Measurements from ENCODE around the gene PLPP7.
A peak's percentile ranks its signal among the peaks of the same experiment; 100 is the strongest.
"Not testable (repeated sequence)": the region's sequence is repeated elsewhere in the genome, so short reads cannot be mapped to it uniquely, and the experiment has no call there.

PLPP7 gene

GRCh38 chr9:131289301-131290035, at the start of gene PLPP7:
Gene PLPP7, plus strand, starts transcription at chr9:131289723. Its CDS starts 275 bp downstream, at chr9:131289998.
- no peak for TF ChIP-seq CTCF (IDR thresholded peaks at IDR 0.05)
- peak within 1 kb of the TSS; percentile 78 to 86 for H3K27ac ChIP-seq
- DNase-seq (ENCODE audit: low spot score) = peak; percentile 91
- peak within 1 kb of the TSS; percentile 74 for H3K4me3 ChIP-seq

GRCh38 chr9:131240047-131240921, 49.2 kb upstream of the PLPP7 start:
- no peak overlapping the region for H3K27ac ChIP-seq
- DNase-seq (ENCODE audit: low spot score) = no peak
- TF ChIP-seq CTCF (IDR thresholded peaks at IDR 0.05) = no peak
- H3K4me3 ChIP-seq = no peak overlapping the region

- not testable (repeated sequence) for H3K27ac ChIP-seq; H3K4me3 ChIP-seq; DNase-seq (ENCODE audit: low spot score)
Observed at GRCh38 chr9:131244331-131244730, 45.2 kb upstream of the PLPP7 start.

- no peak for DNase-seq (ENCODE audit: low spot score)
- no peak for TF ChIP-seq CTCF (IDR thresholded peaks at IDR 0.05)
- H3K27ac ChIP-seq = no peak overlapping the region
- no peak overlapping the region for H3K4me3 ChIP-seq
Observed at GRCh38 chr9:131246618-131247017, 42.9 kb upstream of the PLPP7 start.

GRCh38 chr9:131252120-131252519, 37.4 kb upstream of the PLPP7 start:
- TF ChIP-seq CTCF (IDR thresholded peaks at IDR 0.05) = no peak
- H3K4me3 ChIP-seq = peak overlapping the region; percentile 44
- no peak for DNase-seq (ENCODE audit: low spot score)
- peak overlapping the region in 1 of 2 donors; percentile 68 for H3K27ac ChIP-seq

- no peak for TF ChIP-seq CTCF (IDR thresholded peaks at IDR 0.05)
- Histone ChIP-seq H3K27ac (peak overlapping the region in 1 of 2 donors; percentile 63), H3K4me3 (no peak overlapping the region)
- DNase-seq (ENCODE audit: low spot score) = no peak
Observed at GRCh38 chr9:131253891-131254491, 35.5 kb upstream of the PLPP7 start.

- no peak for TF ChIP-seq CTCF (IDR thresholded peaks at IDR 0.05)
- no peak for DNase-seq (ENCODE audit: low spot score)
- Histone ChIP-seq H3K4me3 (no peak overlapping the region), H3K27ac (peak overlapping the region in 1 of 2 donors; percentile 63)
Observed at GRCh38 chr9:131254626-131255025, 34.9 kb upstream of the PLPP7 start.

Measured in coronary artery (tissue), 2 donors.